BJ (cell line): ENCODE data around the gene UIMC1. TPM values are rescaled to one million over a fixed set of nuclear protein-coding genes. Genes with fewer than 3 reads are reported as not detected.
"Not testable (repeated sequence)": the region's sequence is repeated elsewhere in the genome, so short reads cannot be mapped to it uniquely, and the experiment has no call there.

Source experiments
- CTCF ChIA-PET: fragments of 350-600 bp; formaldehyde crosslinking; extraction: SDS; loops from one replicate; lab custom pipeline; 2021; ENCODE audit warnings: antibody characterized with exemption, inconsistent platforms; lab: Yijun Ruan, JAX
- POLR2A ChIA-PET: fragments of 300-600 bp; sonication (Branson Sonifier 250); formaldehyde crosslinking; extraction: SDS; loops from one replicate; lab custom pipeline; 2021; ENCODE audit warnings: antibody characterized with exemption; lab: Charles Lee
- DNase-seq: peaks from one replicate; pipeline ENCODE4 v3.0.0-alpha.2; 2011; ENCODE audit warnings: low read depth
- H3K27me3 ChIP-seq: 2 replicates; pipeline ENCODE4 v1.6.0; 2011; ENCODE audit warnings: low read length; ENCODE audit not compliant: control insufficient read depth, insufficient read depth
- H3K36me3 ChIP-seq: 2 replicates; pipeline ENCODE4 v1.5.1; 2011; ENCODE audit warnings: low read length; ENCODE audit not compliant: control insufficient read depth, insufficient read depth
- H3K4me3 ChIP-seq: 2 replicates; pipeline ENCODE4 v1.5.1; 2011; ENCODE audit warnings: low read depth, mild to moderate bottlenecking, control low read depth, low read length
- CTCF ChIP-seq: IDR thresholded peaks from 2 replicates; pipeline ENCODE4 v1.5.1; 2011; ENCODE audit warnings: low read depth, mild to moderate bottlenecking, control low read depth, inconsistent platforms, low read length, moderate library complexity; ENCODE audit not compliant: insufficient read depth
- polyA plus RNA-seq: library from polyadenylated mRNA; depleted of rRNA; stranded (reverse); fragments of >200 nt; gene quantifications from 2 replicates; pipeline ENCODE4 v1.2.3, GENCODE V29; 2011

UIMC1 gene
- polyA plus RNA-seq, 1 experiment = 14.1 TPM

- ChIA-PET CTCF (no interaction called here), POLR2A (no interaction called here)
- Histone ChIP-seq H3K36me3 (no peaks in the 10 kb centered on the region), H3K27me3 (peaks cover 23% of the 10 kb centered on the region), H3K4me3 (no peak overlapping the region)
- no peak for TF ChIP-seq CTCF
- DNase-seq = no peak
These were observed 130.6 kb downstream of the UIMC1 start for GRCh38 chr5:176875783-176876505.

- Histone ChIP-seq H3K4me3 (no peak overlapping the region), H3K27me3 (peaks cover 23% of the 10 kb centered on the region), H3K36me3 (no peaks in the 10 kb centered on the region)
- DNase-seq = no peak
- TF ChIP-seq CTCF = no peak
- CTCF ChIA-PET = no interaction called here
- POLR2A ChIA-PET = no interaction called here
These were observed 131.5 kb downstream of the UIMC1 start for GRCh38 chr5:176875014-176875550.

GRCh38 chr5:176874198-176874780 is 132.3 kb downstream of the UIMC1 start:
- no peak for TF ChIP-seq CTCF
- H3K36me3 ChIP-seq = no peaks in the 10 kb centered on the region
- CTCF ChIA-PET = no interaction called here
- H3K27me3 ChIP-seq = peaks cover 23% of the 10 kb centered on the region
- POLR2A ChIA-PET = no interaction called here
- no peak overlapping the region for H3K4me3 ChIP-seq
- no peak for DNase-seq

- Histone ChIP-seq H3K4me3 (no peak overlapping the region), H3K27me3 (peaks cover 23% of the 10 kb centered on the region), H3K36me3 (no peaks in the 10 kb centered on the region)
- CTCF ChIA-PET = interaction anchor here (1.4 kb wide), 1 partner anchor 8 kb away, joined by 3 read pairs; no protein-coding TSS in a partner anchor
- no peak for TF ChIP-seq CTCF
- POLR2A ChIA-PET = no interaction called here
- no peak for DNase-seq
These were observed 132.9 kb downstream of the UIMC1 start for GRCh38 chr5:176873541-176874172.

GRCh38 chr5:176873011-176873410 is 133.6 kb downstream of the UIMC1 start:
- POLR2A ChIA-PET, H3K4me3 ChIP-seq, DNase-seq, H3K36me3 ChIP-seq: not testable (repeated sequence)
- CTCF ChIA-PET = interaction anchor here (1.4 kb wide), 1 partner anchor 9 kb away, joined by 3 read pairs; no protein-coding TSS in a partner anchor
- peaks cover 21% of the 10 kb centered on the region for H3K27me3 ChIP-seq

GRCh38 chr5:176872586-176872985 is 134.0 kb downstream of the UIMC1 start:
- H3K4me3 ChIP-seq, H3K36me3 ChIP-seq, DNase-seq, POLR2A ChIA-PET: not testable (repeated sequence)
- peaks cover 21% of the 10 kb centered on the region for H3K27me3 ChIP-seq
- CTCF ChIA-PET = interaction anchor here (1.4 kb wide), 1 partner anchor 9 kb away, joined by 3 read pairs; no protein-coding TSS in a partner anchor

- DNase-seq, H3K36me3 ChIP-seq, H3K4me3 ChIP-seq, POLR2A ChIA-PET: not testable (repeated sequence)
- CTCF ChIA-PET = interaction anchor here (1.1 to 1.5 kb wide), 2 partner anchors 27 to 227 kb away, joined by 3 read pairs; no protein-coding TSS in a partner anchor
- H3K27me3 ChIP-seq = peaks cover 20% of the 10 kb centered on the region
These were observed 135.9 kb downstream of the UIMC1 start for GRCh38 chr5:176870644-176871043.
